Omental fat pad (tissue), 4 donors: ENCODE data around the gene ESX1. TPM values are rescaled to one million over a fixed set of nuclear protein-coding genes. Genes with fewer than 3 reads are reported as not detected.

ENCODE experiments used
- ATAC-seq: fragments of 150-250 bp; one replicate; pipeline ENCODE4 v1.9.1; 2016; ENCODE audit warnings: mild to moderate bottlenecking, moderate library complexity; ENCODE audit not compliant: low FRiP score
- DNase-seq: peaks from one replicate; pipeline ENCODE4 v3.0.0-alpha.2; 2019; ENCODE audit warnings: low spot score
- total RNA-seq, 4 donors: library from RNA; depleted of rRNA; stranded (reverse); fragments of >200 nt; gene quantifications; one replicate each; pipeline ENCODE4 v1.1.0, GENCODE V29; 2016
- TF ChIP-seq, protein P1 (sequence below), 3 donors: fragments of 450-650 bp; IDR thresholded peaks; one replicate each; pipeline ENCODE4 v1.5.1; 2016 to 2017; ENCODE audit warnings: antibody characterized with exemption in 3 of 3, mild to moderate bottlenecking in 3 of 3, moderate library complexity in 2 of 3

ESX1 gene
- total RNA-seq, 4 donors from 2014 or later = 0.36 TPM; not detected in 3

DNA sequence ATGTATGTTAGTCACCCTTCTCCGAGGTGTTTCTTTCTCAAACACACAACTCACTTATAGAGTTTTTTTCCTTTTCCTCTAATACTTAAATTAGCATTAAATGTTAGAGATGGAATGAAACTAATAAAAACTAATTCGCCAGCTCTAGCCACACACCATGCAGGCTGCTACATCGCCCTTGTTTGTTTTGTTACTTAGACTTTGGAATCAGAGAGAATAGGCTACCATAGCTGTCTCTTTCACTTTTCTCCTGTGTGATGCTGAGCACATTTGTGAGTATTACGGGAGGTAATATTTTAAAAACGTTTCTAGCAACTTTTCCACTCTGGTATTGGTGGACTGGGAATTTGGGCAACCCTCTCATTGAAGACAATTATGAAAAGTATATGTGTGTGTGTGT, 43.5 kb downstream of the ESX1 start:
- TF ChIP-seq, protein P1, sequence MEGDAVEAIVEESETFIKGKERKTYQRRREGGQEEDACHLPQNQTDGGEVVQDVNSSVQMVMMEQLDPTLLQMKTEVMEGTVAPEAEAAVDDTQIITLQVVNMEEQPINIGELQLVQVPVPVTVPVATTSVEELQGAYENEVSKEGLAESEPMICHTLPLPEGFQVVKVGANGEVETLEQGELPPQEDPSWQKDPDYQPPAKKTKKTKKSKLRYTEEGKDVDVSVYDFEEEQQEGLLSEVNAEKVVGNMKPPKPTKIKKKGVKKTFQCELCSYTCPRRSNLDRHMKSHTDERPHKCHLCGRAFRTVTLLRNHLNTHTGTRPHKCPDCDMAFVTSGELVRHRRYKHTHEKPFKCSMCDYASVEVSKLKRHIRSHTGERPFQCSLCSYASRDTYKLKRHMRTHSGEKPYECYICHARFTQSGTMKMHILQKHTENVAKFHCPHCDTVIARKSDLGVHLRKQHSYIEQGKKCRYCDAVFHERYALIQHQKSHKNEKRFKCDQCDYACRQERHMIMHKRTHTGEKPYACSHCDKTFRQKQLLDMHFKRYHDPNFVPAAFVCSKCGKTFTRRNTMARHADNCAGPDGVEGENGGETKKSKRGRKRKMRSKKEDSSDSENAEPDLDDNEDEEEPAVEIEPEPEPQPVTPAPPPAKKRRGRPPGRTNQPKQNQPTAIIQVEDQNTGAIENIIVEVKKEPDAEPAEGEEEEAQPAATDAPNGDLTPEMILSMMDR (IDR thresholded peaks at IDR 0.05) = no peak
- ATAC-seq (no peak), DNase-seq (no peak)

DNA sequence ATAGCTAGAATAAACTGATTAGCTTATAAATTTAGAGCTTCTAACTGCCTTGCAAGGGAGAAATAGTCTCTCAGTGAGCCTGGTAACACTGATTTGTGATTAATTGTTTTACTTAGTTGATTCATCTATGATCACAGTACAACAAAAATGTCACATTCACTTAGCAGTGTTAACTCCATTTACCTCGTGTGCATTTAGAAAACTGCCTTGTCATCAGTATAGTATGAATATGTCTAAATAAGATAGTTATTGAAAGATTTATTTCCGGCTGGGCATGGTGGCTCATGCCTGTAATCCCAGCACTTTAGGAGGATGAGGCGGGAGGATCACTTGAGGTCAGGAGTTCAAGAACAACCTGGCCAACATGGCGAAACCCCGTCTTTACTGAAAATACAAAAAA, 49.2 kb downstream of the ESX1 start:
- TF ChIP-seq, protein P1 (IDR thresholded peaks at IDR 0.05) = no peak
- ATAC-seq = no peak
- DNase-seq = no peak

Other genes with a start within 250 kb of the ESX1 start
- not detected for gene H2BW1, start 241.2 kb downstream of the ESX1 start, total RNA-seq
- not detected for gene H2BW2, start 215.0 kb downstream of the ESX1 start, total RNA-seq
- 1 to 10 TPM in 2 of 4 donors, under 1 TPM in 2; 0.60 to 4.9 (median 0.95) TPM for gene TMSB15C, start 178.7 kb downstream of the ESX1 start, total RNA-seq
- 1 to 10 TPM in 2 of 4 donors, under 1 TPM in 2; 0.31 to 5.0 (median 1.0) TPM for gene ZCCHC18, start 142.4 kb downstream of the ESX1 start, total RNA-seq
- gene SLC25A53, start 97.9 kb downstream of the ESX1 start, total RNA-seq = 10 to 100 TPM; 12.9 to 19.9 (median 16.8) TPM
- gene FAM199X, start 88.5 kb downstream of the ESX1 start, total RNA-seq = 10 to 100 TPM; 24.1 to 52.8 (median 35.9) TPM